Activated CD8-positive, alpha-beta T cell treated with anti-CD3 and anti-CD28 coated beads for 36 hours (primary cell): ENCODE measurements around the gene NDUFA3. TPM values are rescaled to one million over a fixed set of nuclear protein-coding genes. Genes with fewer than 3 reads are reported as not detected.

ENCODE experiments used
- ATAC-seq: fragments of 200-7000 bp; cut with Tn5 transposase; one replicate; pipeline ENCODE4 v1.10.0; 2021; ENCODE audit warnings: mild to moderate bottlenecking, moderate library complexity
- CTCF ChIA-PET: fragments of 350-600 bp; sonication (Branson Sonifier 250); formaldehyde crosslinking; loops from one replicate; lab custom pipeline; 2021; ENCODE audit warnings: antibody characterized with exemption; lab: Charles Lee
- POLR2A ChIA-PET: fragments of 350-600 bp; sonication (Branson Sonifier 250); formaldehyde crosslinking; loops from one replicate; lab custom pipeline; 2021; ENCODE audit warnings: antibody characterized with exemption; lab: Charles Lee
- DNase-seq: peaks from one replicate; pipeline ENCODE4 v3.0.0-alpha.2; 2020
- H3K27ac Mint-ChIP-seq: one replicate; pipeline ENCODE4 v1.8.0; 2021; ENCODE audit warnings: mild to moderate bottlenecking, mixed read lengths
- H3K27me3 Mint-ChIP-seq: one replicate; pipeline ENCODE4 v1.8.0; 2021; ENCODE audit warnings: mixed read lengths
- H3K36me3 Mint-ChIP-seq: one replicate; pipeline ENCODE4 v1.8.0; 2021; ENCODE audit warnings: low read depth, mixed read lengths
- H3K4me1 Mint-ChIP-seq: one replicate; pipeline ENCODE4 v1.8.0; 2021; ENCODE audit warnings: low read depth, mixed read lengths
- H3K4me3 Mint-ChIP-seq: one replicate; pipeline ENCODE4 v1.8.0; 2021; ENCODE audit warnings: mild to moderate bottlenecking, moderate library complexity, mixed read lengths
- H3K9me3 Mint-ChIP-seq: one replicate; pipeline ENCODE4 v1.8.0; 2021; ENCODE audit warnings: mixed read lengths
- intact Hi-C: fragments of 100-400 bp; cut with micrococcal nuclease; formaldehyde crosslinking; loops from one replicate; pipeline ENCODE4 v1.10.0; 2022
- total RNA-seq, 2 experiments: library from RNA; stranded (reverse); gene quantifications; one replicate each; pipeline ENCODE4 v1.2.3, GENCODE V29; 2021
- TF ChIP-seq, protein P1 (sequence below): fragments of 200-600 bp; IDR thresholded peaks from one replicate; pipeline ENCODE4 v1.8.0; 2022; ENCODE audit warnings: antibody characterized with exemption, mild to moderate bottlenecking

NDUFA3 gene
- total RNA-seq, 2 experiments from 2014 or later = 94.8 to 96.7 TPM

DNA sequence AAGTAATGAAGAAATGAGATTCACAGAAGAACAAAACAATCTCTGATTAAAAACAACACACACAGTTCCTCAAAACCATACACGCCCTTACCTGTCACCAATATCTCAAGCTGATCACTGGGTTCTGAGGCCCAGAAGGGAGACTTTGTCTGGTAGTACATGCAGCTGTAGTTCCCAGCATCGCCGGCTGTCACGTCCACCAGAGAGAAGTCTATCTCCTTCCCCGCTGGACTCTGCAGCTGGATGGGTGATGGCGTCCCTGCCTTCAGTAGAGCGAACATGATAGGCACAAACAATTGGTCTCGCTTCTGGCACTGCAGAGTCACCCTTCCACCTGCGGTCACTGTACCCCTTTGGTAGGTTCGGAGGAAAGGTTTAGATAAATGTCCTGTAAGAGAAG is 28.8 kb upstream of the NDUFA3 start:
- H3K27me3 Mint-ChIP-seq = no peaks in the 10 kb centered on the region
- no peak overlapping the region for H3K27ac Mint-ChIP-seq
- no peaks in the 10 kb centered on the region for H3K9me3 Mint-ChIP-seq
- intact Hi-C loops = no loop called here
- H3K4me1 Mint-ChIP-seq = no peaks in the 10 kb centered on the region
- no peak overlapping the region for H3K4me3 Mint-ChIP-seq
- no peaks in the 10 kb centered on the region for H3K36me3 Mint-ChIP-seq
- DNase-seq (no peak), ATAC-seq (no peak)
- ChIA-PET CTCF (no interaction called here), POLR2A (no interaction called here)
- TF ChIP-seq, protein P1, sequence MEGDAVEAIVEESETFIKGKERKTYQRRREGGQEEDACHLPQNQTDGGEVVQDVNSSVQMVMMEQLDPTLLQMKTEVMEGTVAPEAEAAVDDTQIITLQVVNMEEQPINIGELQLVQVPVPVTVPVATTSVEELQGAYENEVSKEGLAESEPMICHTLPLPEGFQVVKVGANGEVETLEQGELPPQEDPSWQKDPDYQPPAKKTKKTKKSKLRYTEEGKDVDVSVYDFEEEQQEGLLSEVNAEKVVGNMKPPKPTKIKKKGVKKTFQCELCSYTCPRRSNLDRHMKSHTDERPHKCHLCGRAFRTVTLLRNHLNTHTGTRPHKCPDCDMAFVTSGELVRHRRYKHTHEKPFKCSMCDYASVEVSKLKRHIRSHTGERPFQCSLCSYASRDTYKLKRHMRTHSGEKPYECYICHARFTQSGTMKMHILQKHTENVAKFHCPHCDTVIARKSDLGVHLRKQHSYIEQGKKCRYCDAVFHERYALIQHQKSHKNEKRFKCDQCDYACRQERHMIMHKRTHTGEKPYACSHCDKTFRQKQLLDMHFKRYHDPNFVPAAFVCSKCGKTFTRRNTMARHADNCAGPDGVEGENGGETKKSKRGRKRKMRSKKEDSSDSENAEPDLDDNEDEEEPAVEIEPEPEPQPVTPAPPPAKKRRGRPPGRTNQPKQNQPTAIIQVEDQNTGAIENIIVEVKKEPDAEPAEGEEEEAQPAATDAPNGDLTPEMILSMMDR = no peak

GRCh38 chr19:54074851-54075250 is 27.8 kb upstream of the NDUFA3 start:
- POLR2A ChIA-PET = no interaction called here
- no peak overlapping the region for H3K4me3 Mint-ChIP-seq
- intact Hi-C loops = no loop called here
- H3K36me3 Mint-ChIP-seq = no peaks in the 10 kb centered on the region
- H3K27ac Mint-ChIP-seq = no peak overlapping the region
- no peak for DNase-seq
- CTCF ChIA-PET = no interaction called here
- no peaks in the 10 kb centered on the region for H3K4me1 Mint-ChIP-seq
- TF ChIP-seq, protein P1 = no peak
- H3K27me3 Mint-ChIP-seq = no peaks in the 10 kb centered on the region
- no peak for ATAC-seq
- H3K9me3 Mint-ChIP-seq = no peaks in the 10 kb centered on the region

- H3K27me3 Mint-ChIP-seq = no peaks in the 10 kb centered on the region
- intact Hi-C loops = no loop called here
- no peak overlapping the region for H3K27ac Mint-ChIP-seq
- ChIA-PET CTCF (no interaction called here), POLR2A (no interaction called here)
- no peak for DNase-seq
- TF ChIP-seq, protein P1 = no peak
- no peak for ATAC-seq
- no peak overlapping the region for H3K4me3 Mint-ChIP-seq
- H3K4me1 Mint-ChIP-seq = no peaks in the 10 kb centered on the region
- H3K9me3 Mint-ChIP-seq = peaks cover 4% of the 10 kb centered on the region
- no peaks in the 10 kb centered on the region for H3K36me3 Mint-ChIP-seq
Measured at GRCh38 chr19:54077334-54077733, 25.3 kb upstream of the NDUFA3 start.

- no peaks in the 10 kb centered on the region for H3K36me3 Mint-ChIP-seq
- TF ChIP-seq, protein P1 = no peak
- H3K4me1 Mint-ChIP-seq = no peaks in the 10 kb centered on the region
- ChIA-PET CTCF (no interaction called here), POLR2A (interaction anchor here (0.6 kb wide), 1 partner anchor 12 kb away, joined by 3 read pairs; no protein-coding TSS in a partner anchor)
- ATAC-seq (no peak), DNase-seq (no peak)
- peaks cover 9% of the 10 kb centered on the region for H3K9me3 Mint-ChIP-seq
- intact Hi-C loops = no loop called here
- no peak within 1 kb of the TSS for H3K4me3 Mint-ChIP-seq
- peaks cover 1% of the 10 kb centered on the region for H3K27me3 Mint-ChIP-seq
- H3K27ac Mint-ChIP-seq = no peak within 1 kb of the TSS
Measured at GRCh38 chr19:54081032-54081431, 21.6 kb upstream of the NDUFA3 start, which contains the start of gene TARM1. Gene TARM1 (minus strand): TSS chr19:54081365. CDS start chr19:54081340, 25 bp downstream.

DNA sequence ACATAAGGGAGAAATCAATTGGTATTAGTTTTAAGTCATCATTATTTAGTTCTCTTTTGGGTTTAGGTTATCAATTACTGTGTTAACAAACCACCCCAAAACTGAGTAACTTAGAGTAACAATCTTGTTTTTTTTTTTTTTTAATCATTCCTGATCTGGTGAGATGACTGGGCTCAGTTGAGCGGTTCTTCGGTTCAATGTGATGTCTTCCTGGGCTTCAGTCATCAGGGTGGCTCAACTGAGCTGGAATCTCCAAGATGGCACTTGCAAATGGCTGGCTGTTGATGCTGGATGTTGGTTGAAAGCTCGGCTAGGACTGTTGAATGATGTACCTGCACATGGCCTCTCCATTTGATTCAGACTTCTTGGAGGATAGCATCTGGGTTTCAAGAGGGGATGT is 18.2 kb upstream of the NDUFA3 start:
- DNase-seq (no peak), ATAC-seq (no peak)
- Mint-ChIP-seq H3K36me3 (no peaks in the 10 kb centered on the region), H3K4me1 (no peaks in the 10 kb centered on the region), H3K27ac (no peak overlapping the region), H3K27me3 (peaks cover 1% of the 10 kb centered on the region), H3K9me3 (peaks cover 9% of the 10 kb centered on the region), H3K4me3 (no peak overlapping the region)
- ChIA-PET CTCF (no interaction called here), POLR2A (no interaction called here)
- TF ChIP-seq, protein P1 = no peak
- intact Hi-C loops = no loop called here
